Measurements from ENCODE around the gene PHGDH.

- TF ChIP-seq CTCF (conservative IDR thresholded peaks at IDR 0.05) (no peak), ZFX (IDR thresholded peaks at IDR 0.05) (no peak)
Measured at GRCh38 chr1:119744598-119744942, 32.8 kb downstream of the PHGDH start.

Measured in C4-2B (cell line).